ENCODE results near the gene HYCC2. TPM values are rescaled to one million over a fixed set of nuclear protein-coding genes. Genes with fewer than 3 reads are reported as not detected.

The HYCC2 gene
- total and polyA plus RNA-seq, 2 donors (not counting 3 experiments of a cell fraction or from before 2014, with no cell fraction given): 3.0 to 21.2 TPM

GRCh38 chr2:201114846-201115245, 43.4 kb upstream of the HYCC2 start:
- no TSS peak for BruUV-seq (replicated peaks)
- dilution Hi-C loops (cut with MboI; ENCODE audit: extremely low pct_ligation_motif_present, low sequenced_read_pairs): no loop called here
- POLR2A ChIA-PET: interaction anchor here (1.2 to 1.6 kb wide), 2 partner anchors 43 to 117 kb away, joined by 3 read pairs; no protein-coding TSS in a partner anchor
- H3K9ac ChIP-seq (replicated peaks; ENCODE audit: extremely low read depth, insufficient read depth, low read length): no peak overlapping the region
- peak; percentile 16 for DNase-seq (ENCODE audit: low read depth, low spot score)
- CTCF ChIA-PET: interaction anchor here (0.6 to 5.4 kb wide), 7 partner anchors 14 to 213 kb away, joined by 3 to 140 read pairs (median 5); partner anchors contain the start of gene CASP10
- H3K4me1 ChIP-seq (ENCODE audit: control insufficient read depth, extremely low read depth, insufficient read depth, low read length): peaks cover 34% of the 10 kb centered on the region
- intact Hi-C loops (cut with micrococcal nuclease): loop anchor here (5.0 kb wide), 1 partner anchor 403 kb away; no protein-coding TSS in a partner anchor
- H3K9me3 ChIP-seq (replicated peaks; ENCODE audit: control insufficient read depth, insufficient read depth, low read length): no peaks in the 10 kb centered on the region
- H3K27ac ChIP-seq (ENCODE audit: insufficient read depth, low read depth, low read length): no peak overlapping the region
- FAIRE-seq: no peak
- no peaks in the 10 kb centered on the region for H4K20me1 ChIP-seq (replicated peaks; ENCODE audit: control insufficient read depth, extremely low read depth, insufficient read depth, low read length)
- H3K27me3 ChIP-seq (ENCODE audit: control insufficient read depth in 2 of 2, insufficient read depth in 2 of 2, low read length in 2 of 2): no peaks in the 10 kb centered on the region
- peak overlapping the region in 1 of 3 experiments; percentile 12 for H3K4me3 ChIP-seq (replicated peaks in 1 of 3; ENCODE audit: insufficient read depth in 1 of 3, low read depth in 1 of 3, low read length in 3 of 3)
- H3K4me2 ChIP-seq (ENCODE audit: insufficient read depth, low read length): peak overlapping the region; percentile 16
- H3K79me2 ChIP-seq (ENCODE audit: control insufficient read depth, insufficient read depth, low read length): peaks cover 21% of the 10 kb centered on the region
- TF ChIP-seq JUN (IDR thresholded peaks at IDR 0.05; ENCODE audit: borderline replicate concordance, insufficient read depth, insufficient read length, low read depth) (no peak), EZH2 (IDR thresholded peaks at IDR 0.05; ENCODE audit: borderline replicate concordance, low read depth, low read length, severe bottlenecking) (no peak), GATA2 (IDR thresholded peaks at IDR 0.05; ENCODE audit: insufficient read depth, insufficient read length, low read depth, low read length) (no peak), POLR2A (IDR thresholded peaks at IDR 0.05; ENCODE audit: low read depth, low read length) (no peak), POLR2AphosphoS5 (IDR thresholded peaks at IDR 0.05; ENCODE audit: insufficient read depth, low read depth, low read length) (no peak)
- TF ChIP-seq, protein P1, sequence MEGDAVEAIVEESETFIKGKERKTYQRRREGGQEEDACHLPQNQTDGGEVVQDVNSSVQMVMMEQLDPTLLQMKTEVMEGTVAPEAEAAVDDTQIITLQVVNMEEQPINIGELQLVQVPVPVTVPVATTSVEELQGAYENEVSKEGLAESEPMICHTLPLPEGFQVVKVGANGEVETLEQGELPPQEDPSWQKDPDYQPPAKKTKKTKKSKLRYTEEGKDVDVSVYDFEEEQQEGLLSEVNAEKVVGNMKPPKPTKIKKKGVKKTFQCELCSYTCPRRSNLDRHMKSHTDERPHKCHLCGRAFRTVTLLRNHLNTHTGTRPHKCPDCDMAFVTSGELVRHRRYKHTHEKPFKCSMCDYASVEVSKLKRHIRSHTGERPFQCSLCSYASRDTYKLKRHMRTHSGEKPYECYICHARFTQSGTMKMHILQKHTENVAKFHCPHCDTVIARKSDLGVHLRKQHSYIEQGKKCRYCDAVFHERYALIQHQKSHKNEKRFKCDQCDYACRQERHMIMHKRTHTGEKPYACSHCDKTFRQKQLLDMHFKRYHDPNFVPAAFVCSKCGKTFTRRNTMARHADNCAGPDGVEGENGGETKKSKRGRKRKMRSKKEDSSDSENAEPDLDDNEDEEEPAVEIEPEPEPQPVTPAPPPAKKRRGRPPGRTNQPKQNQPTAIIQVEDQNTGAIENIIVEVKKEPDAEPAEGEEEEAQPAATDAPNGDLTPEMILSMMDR (IDR thresholded peaks at IDR 0.05; ENCODE audit: extremely low read depth in 1 of 2, insufficient read depth in 1 of 2, low read depth in 1 of 2, low read length in 2 of 2): no peak
- TF ChIP-seq, protein P2, sequence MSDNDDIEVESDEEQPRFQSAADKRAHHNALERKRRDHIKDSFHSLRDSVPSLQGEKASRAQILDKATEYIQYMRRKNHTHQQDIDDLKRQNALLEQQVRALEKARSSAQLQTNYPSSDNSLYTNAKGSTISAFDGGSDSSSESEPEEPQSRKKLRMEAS (IDR thresholded peaks at IDR 0.05; ENCODE audit: insufficient read depth, insufficient read length): no peak
- no peaks in the 10 kb centered on the region for H3K36me3 ChIP-seq (ENCODE audit: control insufficient read depth in 2 of 2, extremely low read depth in 1 of 2, insufficient read depth in 2 of 2, low read length in 2 of 2)
- no peak overlapping the region for H2AFZ ChIP-seq (ENCODE audit: low read depth, low read length)
- no peaks in the 10 kb centered on the region for H3K9me1 ChIP-seq (replicated peaks; ENCODE audit: control insufficient read depth, extremely low read depth, insufficient read depth, low read length)
